ENCODE data around the gene GNA14.

Gene GNA14

DNA sequence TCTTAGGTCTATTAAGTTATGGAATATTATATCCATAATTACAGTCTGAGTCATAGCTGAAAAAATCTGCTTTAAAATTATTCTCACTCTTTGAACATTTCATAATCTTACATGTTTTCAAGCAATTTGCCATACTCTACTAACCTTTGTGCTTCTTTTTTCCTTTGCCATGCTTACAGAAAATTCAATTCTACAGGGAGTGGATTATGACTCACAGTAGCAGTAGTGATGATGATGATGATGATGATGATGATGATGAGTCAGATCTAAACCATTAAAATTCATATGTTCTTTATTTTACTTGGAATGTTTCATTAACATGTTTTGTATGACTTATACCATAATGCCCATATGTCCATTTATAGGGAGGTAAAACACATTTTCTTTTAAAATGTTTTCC is 263.7 kb downstream of the GNA14 start:
- no peak for DNase-seq

DNA sequence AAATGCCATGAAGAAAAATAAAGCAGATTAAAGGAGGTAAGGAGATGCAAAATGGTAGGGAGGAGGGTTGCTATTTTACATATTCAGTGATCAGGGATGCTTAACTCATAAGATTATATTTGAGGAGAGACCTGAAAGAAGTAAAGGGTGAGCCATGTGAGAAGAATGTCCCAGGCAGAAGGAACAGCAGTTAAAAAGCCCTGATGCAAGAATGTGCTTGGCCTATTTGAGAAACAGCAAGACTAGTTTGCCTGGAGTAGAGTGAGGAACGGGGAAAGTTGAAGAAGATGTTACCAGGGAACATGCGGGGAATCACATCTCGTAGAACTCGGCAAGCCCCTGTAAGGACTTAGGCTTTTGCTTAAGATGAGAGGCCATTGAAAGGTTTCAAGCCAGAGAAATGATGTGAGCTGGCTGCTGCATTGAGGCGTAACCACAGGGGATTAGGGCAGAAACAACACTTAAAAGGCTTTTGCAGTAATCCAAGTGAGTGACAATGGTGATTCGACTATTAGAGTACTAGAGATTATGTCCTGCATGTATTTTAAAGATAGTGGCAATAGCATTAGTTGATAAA is 272.1 kb downstream of the GNA14 start:
- no peak for DNase-seq

DNA sequence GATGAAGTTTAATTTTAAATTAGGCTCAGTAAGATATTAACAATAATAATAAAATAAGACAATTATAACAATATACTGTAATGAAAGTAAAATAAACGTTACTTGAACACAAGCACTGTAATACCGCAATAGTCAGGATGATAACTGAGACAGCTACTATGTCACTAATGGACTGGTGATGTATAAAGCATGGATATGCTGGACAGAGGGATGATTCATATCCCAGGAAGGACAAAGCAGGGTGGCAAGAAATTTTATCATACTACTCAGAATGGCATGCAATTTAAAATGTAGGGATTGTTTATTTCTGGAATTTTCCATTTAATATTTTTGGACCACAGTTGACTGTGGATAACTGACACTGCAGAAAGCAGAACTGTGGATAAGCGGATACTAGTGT is 273.9 kb downstream of the GNA14 start:
- DNase-seq = no peak
